Activated CD8-positive, alpha-beta memory T cell treated with anti-CD3 and anti-CD28 coated beads for 24 hours (primary cell): Measurements from ENCODE around the gene CTNND2.
"Not testable (repeated sequence)": the region's sequence is repeated elsewhere in the genome, so short reads cannot be mapped to it uniquely, and the experiment has no call there.

Source experiments
- DNase-seq: peaks from one replicate; pipeline ENCODE4 v3.0.0-alpha.2; 2020

Gene CTNND2

GRCh38 chr5:11009576-11009975, 894.7 kb downstream of the CTNND2 start:
- no peak for DNase-seq

GRCh38 chr5:11007269-11007870, 896.9 kb downstream of the CTNND2 start:
- no peak for DNase-seq

GRCh38 chr5:11004523-11004922, 899.7 kb downstream of the CTNND2 start:
- DNase-seq = not testable (repeated sequence)

GRCh38 chr5:11000515-11001353, 903.5 kb downstream of the CTNND2 start:
- DNase-seq = no peak

GRCh38 chr5:10999714-11000113, 904.5 kb downstream of the CTNND2 start:
- no peak for DNase-seq

- DNase-seq = no peak
These were observed 908.4 kb downstream of the CTNND2 start for GRCh38 chr5:10995891-10996290.

- DNase-seq = no peak
These were observed 909.9 kb downstream of the CTNND2 start for GRCh38 chr5:10994091-10994986.

- DNase-seq = no peak
These were observed 913.6 kb downstream of the CTNND2 start for GRCh38 chr5:10990634-10991033.

GRCh38 chr5:10989577-10990263, 914.5 kb downstream of the CTNND2 start:
- no peak for DNase-seq

- no peak for DNase-seq
These were observed 915.6 kb downstream of the CTNND2 start for GRCh38 chr5:10988622-10989021.

- peak; percentile 82 for DNase-seq
These were observed 916.2 kb downstream of the CTNND2 start for GRCh38 chr5:10987925-10988504.

- DNase-seq = no peak
These were observed 916.8 kb downstream of the CTNND2 start for GRCh38 chr5:10987276-10987924.

- DNase-seq = no peak
These were observed 918.5 kb downstream of the CTNND2 start for GRCh38 chr5:10985721-10986110.

GRCh38 chr5:10985091-10985720, 919.0 kb downstream of the CTNND2 start:
- DNase-seq = no peak

- no peak for DNase-seq
These were observed 920.1 kb downstream of the CTNND2 start for GRCh38 chr5:10984021-10984715.

- no peak for DNase-seq
These were observed 921.6 kb downstream of the CTNND2 start for GRCh38 chr5:10982626-10983025.

- no peak for DNase-seq
These were observed 922.3 kb downstream of the CTNND2 start for GRCh38 chr5:10981932-10982331.

GRCh38 chr5:10977011-10977410, 927.2 kb downstream of the CTNND2 start:
- no peak for DNase-seq

GRCh38 chr5:10975945-10976344, 928.3 kb downstream of the CTNND2 start:
- no peak for DNase-seq

GRCh38 chr5:10974850-10975249, 929.4 kb downstream of the CTNND2 start:
- no peak for DNase-seq

- DNase-seq = no peak
These were observed 930.9 kb downstream of the CTNND2 start for GRCh38 chr5:10973316-10973715.
